HG02981 (cell line): ENCODE results near the gene RNF17.

ENCODE experiments used
- ATAC-seq: cut with Tn5 transposase; IDR thresholded peaks from one replicate; pipeline ENCODE4 v1.9.1; 2021; ENCODE audit warnings: mild to moderate bottlenecking, moderate library complexity; ENCODE audit not compliant: unreplicated experiment

Gene RNF17

GRCh38 chr13:24858953-24859352 is 95.0 kb downstream of the RNF17 start:
- no peak for ATAC-seq

- ATAC-seq: no peak
These were observed 96.8 kb downstream of the RNF17 start for GRCh38 chr13:24860770-24861169.

- no peak for ATAC-seq
These were observed 97.8 kb downstream of the RNF17 start for GRCh38 chr13:24861617-24862362.

- no peak for ATAC-seq
These were observed 100.0 kb downstream of the RNF17 start for GRCh38 chr13:24863748-24864540.

GRCh38 chr13:24864579-24864978 is 100.6 kb downstream of the RNF17 start:
- ATAC-seq: no peak

GRCh38 chr13:24865163-24865953 is 101.4 kb downstream of the RNF17 start:
- ATAC-seq: no peak

- no peak for ATAC-seq
These were observed 102.5 kb downstream of the RNF17 start for GRCh38 chr13:24866488-24866887.

- ATAC-seq: no peak
These were observed 104.9 kb downstream of the RNF17 start for GRCh38 chr13:24868874-24869273.

- no peak for ATAC-seq
These were observed 106.4 kb downstream of the RNF17 start for GRCh38 chr13:24870380-24870760.

- ATAC-seq: no peak
These were observed 111.6 kb downstream of the RNF17 start for GRCh38 chr13:24875566-24875965.

GRCh38 chr13:24877531-24877930 is 113.6 kb downstream of the RNF17 start:
- no peak for ATAC-seq

GRCh38 chr13:24878340-24878739 is 114.4 kb downstream of the RNF17 start:
- no peak for ATAC-seq

- ATAC-seq: no peak
These were observed 118.7 kb downstream of the RNF17 start for GRCh38 chr13:24882665-24883064.

GRCh38 chr13:24887759-24888158 is 123.8 kb downstream of the RNF17 start:
- no peak for ATAC-seq

GRCh38 chr13:24888291-24888931 is 124.4 kb downstream of the RNF17 start:
- no peak for ATAC-seq

GRCh38 chr13:24890256-24890655 is 126.3 kb downstream of the RNF17 start:
- no peak for ATAC-seq

GRCh38 chr13:24891476-24892108 is 127.6 kb downstream of the RNF17 start:
- ATAC-seq: no peak

GRCh38 chr13:24892829-24893228 is 128.9 kb downstream of the RNF17 start:
- ATAC-seq: no peak

GRCh38 chr13:24893863-24894262 is 129.9 kb downstream of the RNF17 start:
- ATAC-seq: no peak

- ATAC-seq: no peak
These were observed 130.5 kb downstream of the RNF17 start for GRCh38 chr13:24894277-24894971.
